Anterior cingulate cortex (tissue), 58 donors: Measurements from ENCODE around the gene ZRANB1.
A peak's percentile ranks its signal among the peaks of the same experiment; 100 is the strongest.

ENCODE experiments used
- DNase-seq, 58 donors: peaks; one replicate each; lab custom pipeline; 2025; lab: John Stamatoyannopoulos, UW

ZRANB1 gene

DNA sequence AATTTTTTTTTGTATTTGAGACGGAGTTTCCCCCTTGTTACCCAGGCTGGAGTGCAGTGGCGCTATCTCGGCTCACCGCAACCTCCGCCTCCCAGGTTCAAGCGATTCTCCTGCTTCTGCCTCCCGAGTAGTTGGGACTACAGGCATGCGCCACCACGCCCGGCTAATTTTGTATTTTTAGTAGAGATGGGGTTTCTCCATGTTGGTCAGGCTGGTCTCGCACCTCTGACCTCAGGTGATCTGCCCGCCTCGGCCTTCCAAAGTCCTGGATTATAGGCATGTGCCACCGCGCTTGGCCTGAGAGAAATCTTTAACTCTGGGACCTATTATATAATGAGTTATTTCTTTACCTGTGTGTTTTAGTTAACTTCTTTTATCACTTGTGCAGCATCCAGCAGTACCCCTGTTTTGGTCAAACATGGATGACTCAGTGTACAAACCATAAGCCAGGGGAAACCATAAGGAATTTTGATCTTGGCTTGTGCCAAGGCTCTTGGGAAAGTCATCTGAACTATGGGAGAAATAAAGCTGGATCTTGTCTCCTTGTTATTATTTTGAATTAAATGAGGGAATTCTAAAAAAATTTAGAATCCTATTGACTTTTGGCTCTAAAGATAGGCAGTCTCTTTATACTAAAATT lies 23.6 kb upstream of the ZRANB1 start:
- no peak for DNase-seq

DNA sequence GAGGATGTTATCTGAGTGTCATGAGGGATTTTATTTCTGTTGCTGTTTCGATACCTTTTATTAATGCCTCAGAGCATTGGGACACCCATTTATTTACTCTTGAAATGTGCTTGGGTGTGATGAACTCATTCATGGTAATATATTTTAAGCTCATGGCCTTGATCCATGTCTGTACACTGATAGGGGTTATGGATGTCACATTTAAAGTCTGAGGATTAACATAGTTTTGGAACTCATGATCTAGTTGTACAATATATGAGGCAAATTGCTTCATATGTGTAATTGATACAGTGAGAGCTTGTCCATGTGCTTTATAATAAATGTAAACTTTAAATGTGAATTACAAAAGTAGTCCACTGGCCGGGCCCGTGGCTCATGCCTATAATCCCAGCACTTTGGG lies 23.0 kb upstream of the ZRANB1 start:
- no peak for DNase-seq

DNA sequence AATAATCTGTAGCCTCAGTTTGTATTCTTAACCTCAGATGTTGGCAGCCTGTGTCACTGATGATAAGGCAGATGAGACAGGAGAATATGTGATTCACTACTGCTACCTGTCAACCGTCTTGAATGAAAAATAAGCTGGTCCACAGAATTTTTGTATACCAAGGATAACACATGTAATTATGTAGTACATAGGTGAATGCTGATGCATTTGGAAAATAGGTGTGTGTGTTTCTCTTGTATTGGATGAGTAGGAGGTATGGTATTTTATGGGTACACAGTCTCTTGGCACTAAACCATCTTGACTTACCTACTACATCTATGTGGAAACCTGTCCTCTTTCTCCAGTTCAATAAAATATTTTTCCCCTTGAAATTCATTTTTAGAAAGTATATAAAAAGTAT lies 20.7 kb upstream of the ZRANB1 start:
- no peak for DNase-seq

DNA sequence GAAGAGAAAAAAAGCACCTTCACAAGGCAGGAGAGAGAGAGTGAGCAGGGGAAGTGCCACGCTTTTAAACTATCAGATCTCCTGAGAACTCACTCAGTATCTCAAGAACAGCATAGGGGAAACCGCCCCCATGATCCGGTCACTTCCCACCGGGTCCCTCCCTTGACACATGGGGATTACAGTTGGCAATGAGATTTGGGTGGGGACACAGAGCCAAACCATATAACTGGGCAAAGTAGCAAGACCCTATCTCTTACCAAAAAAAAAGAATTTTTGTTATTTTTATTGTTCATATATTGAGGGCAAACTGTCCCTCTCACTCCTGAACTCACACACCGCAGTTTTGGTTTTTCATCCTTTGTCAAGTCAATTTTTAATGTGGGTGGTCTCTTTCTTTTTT lies 18.2 kb upstream of the ZRANB1 start:
- no peak for DNase-seq

DNA sequence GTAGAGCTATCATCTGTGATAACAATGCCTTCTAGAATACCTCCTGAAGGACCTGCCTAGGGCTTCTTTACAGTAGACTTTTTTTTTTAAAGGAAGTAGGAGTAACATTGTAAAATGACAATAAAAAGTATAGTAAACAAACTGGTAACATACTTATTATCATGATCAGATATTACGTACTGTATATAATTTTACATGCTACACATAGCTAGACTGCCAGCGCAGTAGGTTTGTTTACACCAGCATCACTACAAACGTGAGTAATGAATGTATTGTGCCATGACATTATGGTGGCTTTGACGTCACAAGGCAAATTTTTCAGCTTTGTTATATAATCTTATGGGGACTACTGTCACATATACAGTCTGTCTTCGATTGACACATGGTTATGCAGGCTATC lies 15.4 kb upstream of the ZRANB1 start:
- DNase-seq: no peak

DNA sequence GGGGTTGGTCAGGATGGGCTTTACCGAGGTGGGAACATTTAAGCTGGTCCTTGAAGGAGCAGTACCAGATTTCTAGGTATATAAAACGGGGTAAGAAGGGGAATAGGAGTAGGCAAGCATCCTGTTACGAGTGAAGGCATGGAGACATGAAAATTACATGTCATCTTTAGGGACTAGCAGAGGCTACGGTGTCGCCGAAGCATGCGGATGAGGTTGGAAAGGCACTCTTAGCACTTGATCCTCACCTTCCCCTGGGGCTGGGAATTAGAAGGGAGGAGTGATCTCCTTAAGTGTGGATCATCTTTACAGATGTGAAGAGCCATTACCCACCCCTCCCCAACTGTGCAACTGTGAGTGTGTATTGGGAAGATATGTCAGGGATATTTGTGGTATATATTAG lies 13.8 kb upstream of the ZRANB1 start:
- no peak for DNase-seq

DNA sequence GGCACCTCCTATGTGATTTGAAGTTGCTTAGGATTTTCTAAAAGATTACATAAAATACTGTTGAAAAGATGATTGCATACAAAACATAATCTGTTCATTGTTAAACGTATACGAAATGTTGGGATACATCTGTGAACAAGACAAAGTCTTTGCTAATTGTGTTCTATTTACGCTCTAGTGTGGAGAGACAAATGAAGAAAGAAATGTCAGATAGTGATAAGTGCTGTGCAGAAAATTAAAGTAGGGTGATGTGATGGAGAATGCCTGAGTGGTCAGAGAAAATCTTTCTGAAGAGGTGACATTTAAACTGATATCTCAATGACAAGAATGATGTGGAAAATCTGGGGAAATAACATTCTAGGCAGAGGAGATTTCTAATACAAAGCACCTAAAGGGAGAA lies 13.4 kb upstream of the ZRANB1 start:
- DNase-seq: no peak

DNA sequence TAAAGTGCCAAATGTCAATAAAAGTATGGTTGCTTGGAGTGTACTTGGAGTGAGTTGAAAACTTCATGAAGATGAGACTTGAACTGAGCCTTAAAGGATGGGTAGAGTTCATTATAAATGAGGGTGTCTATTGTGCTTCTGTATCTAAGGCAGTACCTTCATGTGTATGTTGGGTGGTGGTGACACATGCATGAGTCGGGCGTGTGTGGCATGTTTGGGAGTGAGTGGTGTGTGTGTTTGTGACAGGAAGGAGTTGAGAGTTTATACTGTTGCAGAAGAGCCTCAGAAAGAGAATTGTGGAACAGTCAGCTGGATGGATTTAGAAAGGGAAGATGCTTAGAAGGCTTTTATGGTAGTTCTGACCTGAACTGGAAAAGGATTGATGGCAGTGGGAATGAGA lies 6.0 kb upstream of the ZRANB1 start:
- DNase-seq: no peak

DNA sequence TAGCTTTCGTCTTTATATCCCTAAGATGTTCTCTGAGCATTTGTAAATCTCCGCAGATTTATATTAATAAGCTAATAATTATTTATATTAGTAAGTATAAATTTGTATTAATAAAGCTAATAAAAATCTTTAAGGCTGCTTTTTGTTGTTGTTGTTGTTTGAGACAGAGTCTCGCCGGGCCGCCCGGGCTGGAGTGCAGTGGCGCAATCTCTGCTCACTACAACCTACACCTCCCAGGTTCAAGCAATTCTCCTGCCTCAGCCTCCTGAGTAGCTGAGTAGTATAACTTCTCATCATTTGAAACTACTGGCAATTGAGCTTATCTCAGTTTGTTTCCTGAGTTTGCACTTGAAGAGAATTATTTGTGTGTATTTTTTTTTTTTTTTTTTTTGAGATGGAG lies 5.1 kb upstream of the ZRANB1 start:
- no peak for DNase-seq

DNA sequence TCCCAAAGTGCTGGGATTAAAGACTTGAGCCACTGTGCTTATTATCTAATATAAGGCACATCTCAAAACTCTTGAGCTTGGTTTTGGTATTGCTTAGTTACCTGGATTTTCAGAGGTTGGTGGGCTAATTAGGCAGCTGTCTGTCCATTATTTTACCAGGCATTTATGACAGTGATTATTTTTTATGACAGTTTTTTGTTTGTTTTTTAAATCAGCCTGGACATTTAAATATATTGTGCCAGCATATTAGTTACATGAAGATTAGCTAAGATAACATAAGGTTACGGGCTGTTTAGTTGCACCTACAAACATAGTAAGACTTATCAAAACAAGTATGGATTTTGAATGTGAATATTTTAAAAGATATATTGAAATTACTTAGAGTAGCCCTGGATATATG lies 2.6 kb upstream of the ZRANB1 start:
- no peak for DNase-seq

DNA sequence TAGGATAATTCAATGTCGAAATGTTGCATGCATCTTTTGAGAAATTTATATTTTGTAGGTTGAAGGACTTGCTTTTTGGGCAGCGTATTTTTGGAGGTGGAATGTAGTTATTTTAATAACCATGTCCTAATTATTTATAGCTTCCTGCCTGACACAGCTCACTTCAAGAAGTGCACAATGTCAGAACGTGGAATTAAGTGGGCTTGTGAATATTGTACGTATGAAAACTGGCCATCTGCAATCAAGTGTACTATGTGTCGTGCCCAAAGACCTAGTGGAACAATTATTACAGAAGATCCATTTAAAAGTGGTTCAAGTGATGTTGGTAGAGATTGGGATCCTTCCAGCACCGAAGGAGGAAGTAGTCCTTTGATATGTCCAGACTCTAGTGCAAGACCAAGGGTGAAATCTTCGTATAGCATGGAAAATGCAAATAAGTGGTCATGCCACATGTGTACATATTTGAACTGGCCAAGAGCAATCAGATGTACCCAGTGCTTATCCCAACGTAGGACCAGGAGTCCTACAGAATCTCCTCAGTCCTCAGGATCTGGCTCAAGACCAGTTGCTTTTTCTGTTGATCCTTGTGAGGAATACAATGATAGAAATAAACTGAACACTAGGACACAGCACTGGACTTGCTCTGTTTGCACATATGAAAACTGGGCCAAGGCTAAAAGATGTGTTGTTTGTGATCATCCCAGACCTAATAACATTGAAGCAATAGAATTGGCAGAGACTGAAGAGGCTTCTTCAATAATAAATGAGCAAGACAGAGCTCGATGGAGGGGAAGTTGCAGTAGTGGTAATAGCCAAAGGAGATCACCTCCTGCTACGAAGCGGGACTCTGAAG lies 620 bp downstream of the ZRANB1 start:
- peak in 1 of 58 donors; percentile 13 for DNase-seq

DNA sequence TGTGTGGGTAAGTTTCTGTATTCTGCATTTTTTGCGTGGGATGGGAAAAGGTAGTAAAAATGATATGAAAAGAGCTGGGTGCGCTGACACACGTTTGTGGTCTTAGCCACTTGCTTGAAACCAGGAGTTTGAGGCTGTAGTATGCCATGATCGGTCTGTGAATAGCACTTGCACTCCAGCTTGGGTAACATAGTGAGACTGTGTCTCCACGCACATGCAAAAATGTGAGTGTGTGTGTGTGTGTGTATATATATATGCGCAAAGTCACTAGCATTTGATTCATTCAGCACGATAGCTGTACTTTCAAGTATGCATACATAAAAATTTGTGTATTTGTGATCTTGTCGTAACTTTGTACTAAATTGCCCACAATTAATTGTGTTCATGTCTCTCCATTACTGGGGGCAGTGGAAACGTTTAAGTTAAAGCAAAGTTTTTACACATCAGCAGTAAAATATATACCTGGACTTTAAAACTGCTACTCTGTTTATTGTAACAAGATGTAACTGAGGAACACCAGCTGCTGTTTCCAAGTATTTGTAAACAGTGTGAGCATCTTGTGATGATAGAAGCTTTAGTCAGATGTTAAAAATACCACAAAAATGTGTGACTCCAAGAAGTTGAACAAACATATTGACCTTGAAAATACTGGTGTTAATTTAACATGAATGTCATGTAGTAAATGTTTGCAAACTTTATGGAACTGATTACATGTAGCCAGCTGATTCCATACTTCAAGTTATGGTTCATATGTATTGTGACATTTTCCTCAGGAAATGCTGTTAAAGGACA lies 1.6 kb downstream of the ZRANB1 start:
- no peak for DNase-seq

DNA sequence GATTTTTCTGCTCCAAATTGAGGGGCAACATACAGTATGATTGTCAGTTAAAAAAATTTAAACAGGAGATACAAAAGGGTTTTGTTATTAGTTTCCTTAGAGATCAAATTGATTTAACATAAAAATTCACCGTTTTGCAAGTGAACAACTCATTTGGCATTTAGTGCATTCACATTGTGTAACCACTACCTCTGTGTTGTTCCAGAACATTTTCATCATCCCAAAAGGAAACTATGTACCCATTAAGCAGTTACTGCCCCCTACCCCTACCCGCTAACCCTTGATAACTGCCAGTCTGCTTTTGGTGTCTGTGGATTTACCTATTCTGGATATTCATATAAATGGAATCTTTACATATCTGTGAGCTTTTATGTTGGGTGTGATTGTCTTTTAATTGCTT lies 3.1 kb downstream of the ZRANB1 start:
- DNase-seq: no peak

DNA sequence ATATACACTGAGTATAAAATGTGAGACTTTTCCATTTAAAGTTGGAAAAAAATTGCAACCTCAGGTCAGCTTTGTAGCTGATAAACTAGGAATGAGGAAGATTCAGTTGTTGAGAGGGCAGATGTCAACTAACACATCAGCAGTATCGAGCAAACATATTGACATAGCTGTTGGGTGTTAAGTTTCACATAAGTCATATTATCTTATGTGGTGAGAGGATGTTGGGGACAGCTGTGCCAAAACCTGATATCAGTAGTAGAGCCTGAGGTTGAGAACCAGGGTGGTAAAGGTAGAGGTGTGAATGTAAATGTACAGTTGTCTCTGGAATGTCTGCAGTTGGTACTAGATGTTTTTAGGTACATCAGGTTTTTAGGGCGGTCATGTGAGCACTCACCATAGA lies 5.0 kb downstream of the ZRANB1 start:
- no peak for DNase-seq

DNA sequence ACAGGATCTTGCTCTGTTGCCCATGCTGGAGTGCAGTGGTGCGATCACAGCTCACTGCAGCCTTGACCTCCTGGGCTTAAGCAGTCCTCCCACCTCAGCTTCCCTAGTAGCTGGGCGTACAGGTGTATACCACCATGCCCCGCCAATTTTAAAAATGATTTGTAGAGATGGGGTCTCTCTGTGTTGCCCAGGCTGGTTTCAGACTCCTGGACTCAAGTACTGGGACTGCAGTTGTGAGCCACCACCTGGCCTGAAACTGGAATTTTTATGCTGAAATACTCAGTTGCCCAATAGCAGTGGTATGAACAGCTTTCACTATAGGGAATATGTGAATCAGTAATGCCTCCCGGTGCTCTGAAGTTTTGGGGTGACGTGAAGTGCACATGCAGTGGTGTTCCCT lies 7.6 kb downstream of the ZRANB1 start:
- DNase-seq: no peak

DNA sequence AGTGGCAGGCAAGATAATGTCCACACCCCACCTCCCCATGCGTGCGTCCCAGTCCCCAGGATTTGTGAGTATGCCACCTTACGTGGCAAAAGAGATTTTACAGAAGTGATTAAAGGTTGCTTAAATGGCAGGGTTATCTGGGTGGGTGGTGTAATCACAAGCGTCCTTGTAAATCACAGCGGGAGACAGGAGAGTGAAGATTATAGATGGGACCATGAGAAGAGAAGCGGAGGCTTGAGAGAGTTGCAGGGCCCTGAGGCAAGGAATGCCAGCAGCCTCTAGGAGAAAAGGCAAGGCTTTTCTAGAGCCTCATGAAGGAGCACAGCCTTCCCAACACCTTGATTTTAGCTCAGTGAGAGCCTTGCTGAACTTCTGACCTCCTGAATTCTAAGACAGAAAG lies 10.2 kb downstream of the ZRANB1 start:
- DNase-seq: no peak

DNA sequence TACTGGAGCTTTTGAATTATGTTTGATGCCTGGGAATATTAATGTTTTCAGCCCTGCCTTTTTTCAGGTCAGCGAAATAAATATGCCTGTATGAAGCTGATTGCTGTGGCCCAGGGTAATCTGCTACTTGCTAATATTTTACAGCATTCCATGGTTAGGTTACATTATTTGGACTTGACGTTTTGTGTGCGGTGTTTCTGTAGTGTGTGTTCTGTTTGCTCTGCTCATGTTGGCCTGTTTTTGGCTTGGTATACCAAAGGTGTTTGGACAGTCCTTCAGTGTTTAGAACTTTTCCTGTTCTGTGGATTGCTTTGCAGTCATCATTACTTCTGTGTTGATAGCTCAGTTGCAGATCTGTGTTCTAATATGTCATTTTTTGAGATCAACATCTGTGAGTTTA lies 11.5 kb downstream of the ZRANB1 start:
- DNase-seq: no peak

DNA sequence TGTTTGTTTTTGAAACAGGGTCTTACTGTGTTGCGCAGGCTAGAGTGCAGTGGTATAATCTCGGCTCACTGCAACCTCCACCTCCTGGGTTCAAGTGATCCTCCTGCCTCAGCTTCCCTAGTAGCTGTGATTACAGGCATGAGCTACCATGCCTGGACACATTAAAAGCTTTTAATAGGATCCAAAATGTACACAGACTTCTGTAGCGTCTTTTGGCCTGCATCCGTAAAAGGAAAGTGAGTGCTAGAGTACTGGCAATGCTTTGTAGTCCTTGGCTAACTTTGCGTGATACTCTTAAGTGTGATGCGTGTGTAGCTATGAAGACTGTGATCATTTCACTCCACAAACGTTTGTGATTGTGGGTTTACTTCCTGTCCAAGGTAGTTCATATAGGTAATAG lies 13.3 kb downstream of the ZRANB1 start:
- no peak for DNase-seq

DNA sequence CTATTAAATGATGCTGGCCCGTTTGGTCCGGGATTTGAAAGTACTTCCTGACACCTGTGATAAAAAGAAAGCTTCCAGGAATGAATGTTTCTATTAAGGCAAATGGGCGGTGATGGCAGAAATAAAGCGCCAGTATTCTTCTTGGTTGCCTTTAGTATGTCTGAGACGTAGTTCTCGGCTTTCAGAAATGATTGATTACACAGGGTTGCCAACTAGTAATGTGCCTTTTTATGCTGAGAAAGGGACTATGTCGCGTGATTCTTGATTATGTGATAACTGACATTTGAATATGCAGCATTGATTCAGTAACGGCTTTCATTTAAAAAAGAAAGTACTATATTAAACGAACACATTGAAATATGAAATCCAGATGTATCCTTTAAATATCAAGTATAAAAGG lies 13.9 kb downstream of the ZRANB1 start:
- no peak for DNase-seq

DNA sequence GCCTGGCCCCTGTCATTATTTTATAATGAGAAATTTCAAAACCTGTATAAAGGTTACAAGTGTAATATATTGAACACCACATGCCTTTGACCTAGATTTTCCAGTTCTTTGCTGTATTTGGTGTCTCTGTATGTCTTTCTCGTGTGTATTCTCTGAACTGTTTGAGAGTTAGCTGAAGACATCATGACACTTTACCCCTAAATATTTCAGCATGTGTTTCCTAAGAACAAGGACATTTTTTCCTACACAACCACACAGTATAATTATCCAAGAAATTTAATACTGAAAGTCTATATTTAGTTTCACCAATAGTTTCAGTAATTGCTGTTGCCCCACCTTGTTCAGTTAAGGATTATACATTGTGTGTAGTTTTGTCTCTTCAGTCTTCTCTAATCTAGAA lies 14.8 kb downstream of the ZRANB1 start:
- DNase-seq: no peak

DNA sequence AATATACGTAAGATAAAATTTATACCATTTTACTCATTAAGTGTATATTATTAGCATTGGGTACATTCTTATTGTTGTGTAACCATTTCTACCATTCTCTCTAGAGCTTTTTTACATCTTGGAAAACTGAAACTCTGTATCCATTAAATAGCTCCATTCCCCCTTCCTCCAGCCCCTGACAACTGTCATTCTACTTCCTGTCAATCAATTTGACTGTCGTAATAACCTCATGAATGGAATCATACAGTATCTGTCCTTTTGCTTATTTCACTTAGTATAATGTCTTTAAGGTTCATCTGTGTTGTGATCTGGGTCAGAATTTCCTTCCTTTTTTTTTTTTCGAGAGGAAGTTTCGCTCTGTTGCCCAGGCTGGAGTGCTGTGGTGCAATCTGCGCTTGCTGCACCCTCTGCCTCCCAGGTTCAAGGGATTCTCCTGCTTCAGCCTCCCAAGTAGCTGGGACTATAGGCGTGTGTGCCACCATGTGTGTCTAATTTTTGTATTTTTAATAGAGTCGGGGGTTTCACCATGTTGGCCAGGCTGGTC lies 15.6 kb downstream of the ZRANB1 start:
- DNase-seq: no peak
